GM19397 (cell line): ENCODE results near the gene SEMA4D.
"Not testable (repeated sequence)": the region's sequence is repeated elsewhere in the genome, so short reads cannot be mapped to it uniquely, and the experiment has no call there.

Experiments used
- ATAC-seq: cut with Tn5 transposase; IDR thresholded peaks from one replicate; pipeline ENCODE4 v1.9.1; 2021; ENCODE audit warnings: mild to moderate bottlenecking, moderate library complexity; ENCODE audit not compliant: unreplicated experiment

The SEMA4D gene

GRCh38 chr9:89375191-89375760 is 122.6 kb downstream of the SEMA4D start:
- ATAC-seq = peak; percentile 46

- ATAC-seq = no peak
Measured at GRCh38 chr9:89374176-89374575, 123.7 kb downstream of the SEMA4D start.

- ATAC-seq = no peak
Measured at GRCh38 chr9:89372979-89373378, 124.9 kb downstream of the SEMA4D start.

DNA sequence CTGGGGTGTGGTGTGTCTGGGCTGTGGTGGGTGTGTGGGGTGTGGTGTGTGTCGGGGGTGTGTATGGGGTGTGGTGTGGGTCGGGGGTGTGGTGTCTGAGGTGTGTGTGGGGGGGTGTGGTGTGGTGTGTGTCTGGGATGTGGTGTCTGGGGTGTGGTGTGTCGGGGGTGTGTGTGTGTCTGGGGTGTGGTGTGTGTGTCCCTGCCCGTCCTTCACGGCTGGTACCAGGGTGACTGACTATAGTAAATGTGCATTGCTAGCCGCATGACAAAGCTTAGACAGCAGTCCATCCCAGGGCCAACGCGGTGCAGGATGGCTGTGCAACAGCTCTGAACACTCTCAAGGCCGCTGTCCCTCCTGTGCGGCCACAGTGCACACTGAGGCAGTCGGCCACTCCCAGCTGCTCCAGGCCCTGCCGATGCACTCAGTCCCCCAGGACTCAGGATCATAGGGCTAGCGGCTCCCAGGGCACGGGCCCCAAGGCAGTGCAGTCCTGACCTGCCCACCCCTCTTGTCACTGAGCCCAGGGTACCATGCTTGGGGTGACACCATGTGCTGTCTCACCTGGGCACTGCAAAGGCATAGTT is 125.6 kb downstream of the SEMA4D start:
- ATAC-seq = no peak

GRCh38 chr9:89371791-89372190 is 126.1 kb downstream of the SEMA4D start:
- ATAC-seq = not testable (repeated sequence)

DNA sequence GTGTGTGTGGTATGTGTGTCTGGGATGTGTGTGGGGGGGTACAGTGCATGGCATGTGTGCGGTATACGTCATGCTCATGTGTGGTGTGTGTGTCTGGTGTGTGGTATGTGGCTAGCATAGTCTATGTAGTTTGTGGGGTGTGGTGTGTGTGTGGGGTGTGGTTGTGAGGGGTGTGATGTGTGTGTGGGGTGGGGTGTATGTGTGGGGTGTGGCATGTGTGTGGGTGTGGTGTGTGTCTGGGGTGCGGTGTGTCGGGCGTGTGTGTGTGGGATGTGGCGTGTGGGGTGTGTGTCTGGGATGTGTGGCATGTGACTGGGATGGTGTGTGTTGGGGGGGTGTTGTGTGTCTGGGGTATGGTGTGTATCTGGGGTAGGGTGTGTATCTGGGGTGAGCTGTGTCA is 127.3 kb downstream of the SEMA4D start:
- no peak for ATAC-seq

- ATAC-seq = no peak
Measured at GRCh38 chr9:89368978-89369377, 128.9 kb downstream of the SEMA4D start.

- no peak for ATAC-seq
Measured at GRCh38 chr9:89368550-89368949, 129.4 kb downstream of the SEMA4D start.

GRCh38 chr9:89367726-89368437 is 130.0 kb downstream of the SEMA4D start:
- ATAC-seq = no peak

DNA sequence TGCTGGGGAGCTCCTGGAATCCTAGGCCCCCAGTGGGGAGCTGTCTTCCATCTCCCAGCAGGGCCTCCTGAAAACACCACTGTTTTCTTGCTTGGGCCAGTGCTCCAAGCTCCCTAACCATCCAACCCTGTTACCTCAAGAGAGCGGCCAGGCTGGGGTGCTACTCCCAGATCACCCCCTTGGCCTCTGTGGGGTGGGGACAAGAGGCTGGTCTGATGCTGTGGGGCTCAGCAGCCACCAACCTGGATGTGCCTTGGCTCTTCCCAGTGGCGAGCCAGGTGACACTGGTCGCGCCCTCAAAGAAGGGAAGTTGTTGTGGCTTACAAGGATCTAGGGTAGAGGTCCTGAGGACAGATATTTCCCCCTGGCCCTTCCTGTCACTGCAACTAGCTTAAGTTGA is 130.6 kb downstream of the SEMA4D start:
- no peak for ATAC-seq

DNA sequence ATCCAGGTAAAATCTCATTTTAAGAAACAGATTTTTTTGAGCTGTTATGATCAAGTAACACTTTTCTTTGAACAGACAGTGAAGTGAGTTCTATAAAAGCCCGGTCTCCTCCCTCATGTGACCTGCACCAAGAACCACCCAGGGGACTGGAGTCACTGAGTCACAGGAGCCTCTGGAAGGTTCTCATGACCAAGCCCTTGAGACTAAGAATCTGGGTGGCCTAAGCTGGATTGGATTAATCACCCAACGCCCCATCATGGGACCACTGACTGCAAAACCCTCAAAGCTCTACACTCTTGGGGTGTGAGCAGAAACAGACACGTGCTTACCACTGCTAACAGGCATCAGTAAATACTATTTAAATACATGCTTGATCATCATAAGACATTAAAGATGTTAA is 131.2 kb downstream of the SEMA4D start:
- ATAC-seq = no peak

GRCh38 chr9:89365532-89365912 is 132.4 kb downstream of the SEMA4D start:
- ATAC-seq = no peak

GRCh38 chr9:89364666-89365531 is 133.0 kb downstream of the SEMA4D start:
- ATAC-seq = no peak

GRCh38 chr9:89363921-89364665 is 133.8 kb downstream of the SEMA4D start:
- no peak for ATAC-seq

- no peak for ATAC-seq
Measured at GRCh38 chr9:89363311-89363670, 134.6 kb downstream of the SEMA4D start.

GRCh38 chr9:89362647-89363310 is 135.1 kb downstream of the SEMA4D start:
- ATAC-seq = no peak

DNA sequence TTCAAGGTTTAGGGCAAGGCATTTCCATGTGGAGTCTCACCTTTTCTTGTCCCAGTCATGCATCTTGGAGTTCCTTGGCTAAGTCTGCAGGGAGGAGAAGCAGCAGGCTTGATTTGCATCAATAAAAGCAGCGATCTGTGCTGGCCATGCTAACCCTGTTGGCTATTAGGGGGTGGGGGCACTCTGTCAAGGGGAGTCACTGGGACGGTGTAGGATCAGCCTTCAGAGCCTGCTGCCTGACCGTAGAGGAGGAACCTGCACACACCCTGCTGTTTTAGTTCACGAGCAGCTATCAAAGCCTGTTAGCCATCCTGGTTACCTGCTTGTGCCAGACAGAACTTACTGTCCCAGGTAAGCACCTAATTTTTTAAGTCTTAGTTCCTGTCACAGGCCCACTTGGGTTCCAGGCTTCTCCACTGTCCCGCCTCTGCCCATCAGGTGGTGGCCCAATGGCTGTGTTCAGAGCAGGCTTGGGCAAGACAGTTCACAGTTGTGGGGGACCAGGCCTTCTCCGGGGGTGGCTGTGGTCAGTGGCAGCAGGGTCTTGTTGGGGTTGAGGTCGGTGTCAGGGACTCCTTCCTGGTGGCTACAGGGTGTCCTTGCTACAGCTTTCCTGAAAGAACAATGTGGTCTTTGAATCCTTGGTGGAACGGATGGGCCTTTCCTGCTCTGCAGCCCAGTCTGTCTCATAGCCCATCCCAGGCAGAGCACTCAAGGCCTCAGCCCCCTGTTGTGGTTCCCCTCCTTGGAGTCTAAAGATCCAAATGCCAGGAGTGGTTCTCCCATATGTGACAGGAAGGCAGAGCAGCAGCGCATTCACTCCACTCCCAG is 135.9 kb downstream of the SEMA4D start:
- no peak for ATAC-seq

DNA sequence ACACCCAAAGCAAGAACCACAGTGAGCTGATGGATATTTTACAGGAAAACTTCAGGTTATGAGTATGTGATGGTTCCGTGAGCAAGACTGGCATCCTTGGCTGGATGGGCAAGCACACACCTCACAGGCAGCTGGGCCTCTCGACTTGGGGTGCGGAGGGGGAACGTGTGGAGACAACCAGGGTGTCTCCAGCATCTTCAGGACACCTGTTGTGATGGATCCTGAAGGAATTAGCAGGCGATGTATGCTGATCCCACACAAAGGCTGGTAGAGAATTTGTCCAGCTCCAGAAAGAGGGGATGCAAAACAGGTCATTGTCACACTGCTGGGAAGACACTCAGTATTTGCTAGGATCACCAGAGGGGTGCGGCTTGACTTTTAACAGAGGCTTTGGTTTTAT is 136.9 kb downstream of the SEMA4D start:
- no peak for ATAC-seq

GRCh38 chr9:89360465-89360864 is 137.4 kb downstream of the SEMA4D start:
- ATAC-seq = no peak
